ENCODE data around the gene CLDN7.

- TF ChIP-seq, protein P1, sequence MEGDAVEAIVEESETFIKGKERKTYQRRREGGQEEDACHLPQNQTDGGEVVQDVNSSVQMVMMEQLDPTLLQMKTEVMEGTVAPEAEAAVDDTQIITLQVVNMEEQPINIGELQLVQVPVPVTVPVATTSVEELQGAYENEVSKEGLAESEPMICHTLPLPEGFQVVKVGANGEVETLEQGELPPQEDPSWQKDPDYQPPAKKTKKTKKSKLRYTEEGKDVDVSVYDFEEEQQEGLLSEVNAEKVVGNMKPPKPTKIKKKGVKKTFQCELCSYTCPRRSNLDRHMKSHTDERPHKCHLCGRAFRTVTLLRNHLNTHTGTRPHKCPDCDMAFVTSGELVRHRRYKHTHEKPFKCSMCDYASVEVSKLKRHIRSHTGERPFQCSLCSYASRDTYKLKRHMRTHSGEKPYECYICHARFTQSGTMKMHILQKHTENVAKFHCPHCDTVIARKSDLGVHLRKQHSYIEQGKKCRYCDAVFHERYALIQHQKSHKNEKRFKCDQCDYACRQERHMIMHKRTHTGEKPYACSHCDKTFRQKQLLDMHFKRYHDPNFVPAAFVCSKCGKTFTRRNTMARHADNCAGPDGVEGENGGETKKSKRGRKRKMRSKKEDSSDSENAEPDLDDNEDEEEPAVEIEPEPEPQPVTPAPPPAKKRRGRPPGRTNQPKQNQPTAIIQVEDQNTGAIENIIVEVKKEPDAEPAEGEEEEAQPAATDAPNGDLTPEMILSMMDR (IDR thresholded peaks at IDR 0.05; ENCODE audit: low read length): no peak
- no peak for TF ChIP-seq EZH2 (IDR thresholded peaks at IDR 0.05; ENCODE audit: borderline replicate concordance, low read length)
Measured at GRCh38 chr17:7211491-7212273, 50.6 kb downstream of the CLDN7 start.
